Progenitor cell of endocrine pancreas (in vitro differentiated cells): ENCODE data around the gene EEFSEC. TPM values are rescaled to one million over a fixed set of nuclear protein-coding genes. Genes with fewer than 3 reads are reported as not detected.

Experiments
- DNase-seq: peaks from one replicate; pipeline ENCODE4 v3.0.0; 2021; ENCODE audit warnings: low spot score; ENCODE audit not compliant: unreplicated experiment
- H3K27ac Mint-ChIP-seq: 2 replicates; pipeline ENCODE4 v1.8.0; 2021; ENCODE audit warnings: mild to moderate bottlenecking, moderate library complexity, mixed read lengths
- H3K27me3 Mint-ChIP-seq: 2 replicates; pipeline ENCODE4 v1.8.0; 2021; ENCODE audit warnings: mixed read lengths
- H3K36me3 Mint-ChIP-seq: 2 replicates; pipeline ENCODE4 v1.8.0; 2022; ENCODE audit warnings: mixed read lengths; ENCODE audit not compliant: insufficient read depth
- H3K4me1 Mint-ChIP-seq: 2 replicates; pipeline ENCODE4 v1.8.0; 2021; ENCODE audit warnings: low read depth, mixed read lengths
- H3K4me3 Mint-ChIP-seq: 2 replicates; pipeline ENCODE4 v1.8.0; 2021; ENCODE audit warnings: low read depth, mild to moderate bottlenecking, moderate library complexity, mixed read lengths
- H3K9me3 Mint-ChIP-seq: 2 replicates; pipeline ENCODE4 v1.8.0; 2021; ENCODE audit warnings: low read depth, mixed read lengths
- total RNA-seq: library from RNA; stranded (reverse); gene quantifications from 2 replicates; pipeline ENCODE4 v1.2.1, GENCODE V29; 2021
- TF ChIP-seq, protein P1 (sequence below): fragments of 200-600 bp; sonication (generic); IDR thresholded peaks from one replicate; pipeline ENCODE4 v1.5.0; 2021; ENCODE audit warnings: antibody characterized with exemption, mild to moderate bottlenecking; ENCODE audit not compliant: unreplicated experiment

EEFSEC gene
- total RNA-seq, 1 donor from 2014 or later = 11.8 TPM

DNA sequence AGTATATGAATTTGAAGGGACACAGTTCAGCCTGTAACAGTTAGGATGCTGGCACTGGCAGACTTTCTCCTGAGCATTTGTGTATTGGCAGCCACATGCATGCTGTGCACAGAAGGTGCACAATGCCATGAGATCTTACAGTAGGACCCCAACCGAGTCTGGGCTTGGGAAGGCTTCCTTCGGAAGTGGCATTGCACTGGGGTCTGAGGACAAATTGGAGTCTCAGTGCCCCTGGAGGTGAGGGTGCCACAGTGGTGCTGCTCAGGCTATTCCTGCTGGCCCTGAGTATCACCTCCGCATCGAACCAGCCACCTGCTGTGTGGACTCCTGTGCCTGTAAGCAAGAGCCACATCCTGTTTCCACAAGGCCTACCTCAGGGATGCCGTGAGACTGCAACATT is 213.9 kb downstream of the EEFSEC start:
- TF ChIP-seq, protein P1, sequence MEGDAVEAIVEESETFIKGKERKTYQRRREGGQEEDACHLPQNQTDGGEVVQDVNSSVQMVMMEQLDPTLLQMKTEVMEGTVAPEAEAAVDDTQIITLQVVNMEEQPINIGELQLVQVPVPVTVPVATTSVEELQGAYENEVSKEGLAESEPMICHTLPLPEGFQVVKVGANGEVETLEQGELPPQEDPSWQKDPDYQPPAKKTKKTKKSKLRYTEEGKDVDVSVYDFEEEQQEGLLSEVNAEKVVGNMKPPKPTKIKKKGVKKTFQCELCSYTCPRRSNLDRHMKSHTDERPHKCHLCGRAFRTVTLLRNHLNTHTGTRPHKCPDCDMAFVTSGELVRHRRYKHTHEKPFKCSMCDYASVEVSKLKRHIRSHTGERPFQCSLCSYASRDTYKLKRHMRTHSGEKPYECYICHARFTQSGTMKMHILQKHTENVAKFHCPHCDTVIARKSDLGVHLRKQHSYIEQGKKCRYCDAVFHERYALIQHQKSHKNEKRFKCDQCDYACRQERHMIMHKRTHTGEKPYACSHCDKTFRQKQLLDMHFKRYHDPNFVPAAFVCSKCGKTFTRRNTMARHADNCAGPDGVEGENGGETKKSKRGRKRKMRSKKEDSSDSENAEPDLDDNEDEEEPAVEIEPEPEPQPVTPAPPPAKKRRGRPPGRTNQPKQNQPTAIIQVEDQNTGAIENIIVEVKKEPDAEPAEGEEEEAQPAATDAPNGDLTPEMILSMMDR = no peak
- Mint-ChIP-seq H3K4me1 (peaks cover 4% of the 10 kb centered on the region), H3K36me3 (no peaks in the 10 kb centered on the region), H3K27ac (no peak overlapping the region), H3K27me3 (peaks cover 6% of the 10 kb centered on the region), H3K9me3 (no peaks in the 10 kb centered on the region), H3K4me3 (no peak overlapping the region)
- no peak for DNase-seq

DNA sequence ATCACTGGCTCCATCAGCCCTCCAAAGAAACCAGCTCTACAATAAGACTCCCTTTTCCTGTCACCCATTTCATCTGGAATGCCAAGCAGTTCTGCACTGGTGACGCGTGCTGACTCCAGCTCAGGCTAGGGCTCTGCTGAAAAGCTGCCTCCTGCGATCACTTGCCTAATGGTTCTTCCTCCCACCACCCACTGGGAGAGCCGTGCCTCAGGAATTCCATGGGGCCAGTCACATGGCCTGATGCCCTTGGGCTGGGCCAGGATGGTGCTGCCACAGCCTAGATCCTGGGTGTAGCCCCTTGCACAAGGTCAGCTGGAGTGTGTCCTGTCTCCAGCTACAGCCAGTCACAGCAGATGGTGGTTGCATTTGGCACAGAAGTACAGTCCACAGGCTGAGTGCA is 214.5 kb downstream of the EEFSEC start:
- H3K4me1 Mint-ChIP-seq = peaks cover 7% of the 10 kb centered on the region

GRCh38 chr3:128368626-128369025 is 215.3 kb downstream of the EEFSEC start:
- TF ChIP-seq, protein P1 = no peak
- no peak for DNase-seq
- Mint-ChIP-seq H3K36me3 (peaks cover 3% of the 10 kb centered on the region), H3K4me3 (no peak overlapping the region), H3K27ac (no peak overlapping the region), H3K27me3 (peaks cover 10% of the 10 kb centered on the region), H3K4me1 (peaks cover 9% of the 10 kb centered on the region), H3K9me3 (no peaks in the 10 kb centered on the region)

More for the DNA sequence above, 214.5 kb downstream of the EEFSEC start:
- no peaks in the 10 kb centered on the region for H3K9me3 Mint-ChIP-seq
- no peak overlapping the region for H3K27ac Mint-ChIP-seq
- H3K27me3 Mint-ChIP-seq = peaks cover 7% of the 10 kb centered on the region
- peaks cover 1% of the 10 kb centered on the region for H3K36me3 Mint-ChIP-seq
- DNase-seq = no peak
- TF ChIP-seq, protein P1 = no peak
- H3K4me3 Mint-ChIP-seq = no peak overlapping the region

- TF ChIP-seq, protein P1 = no peak
- Mint-ChIP-seq H3K27me3 (peaks cover 10% of the 10 kb centered on the region), H3K4me1 (peaks cover 6% of the 10 kb centered on the region), H3K36me3 (peaks cover 3% of the 10 kb centered on the region), H3K4me3 (no peak overlapping the region), H3K9me3 (no peaks in the 10 kb centered on the region), H3K27ac (no peak overlapping the region)
- DNase-seq = no peak
Measured at GRCh38 chr3:128369121-128369703, 215.9 kb downstream of the EEFSEC start.

DNA sequence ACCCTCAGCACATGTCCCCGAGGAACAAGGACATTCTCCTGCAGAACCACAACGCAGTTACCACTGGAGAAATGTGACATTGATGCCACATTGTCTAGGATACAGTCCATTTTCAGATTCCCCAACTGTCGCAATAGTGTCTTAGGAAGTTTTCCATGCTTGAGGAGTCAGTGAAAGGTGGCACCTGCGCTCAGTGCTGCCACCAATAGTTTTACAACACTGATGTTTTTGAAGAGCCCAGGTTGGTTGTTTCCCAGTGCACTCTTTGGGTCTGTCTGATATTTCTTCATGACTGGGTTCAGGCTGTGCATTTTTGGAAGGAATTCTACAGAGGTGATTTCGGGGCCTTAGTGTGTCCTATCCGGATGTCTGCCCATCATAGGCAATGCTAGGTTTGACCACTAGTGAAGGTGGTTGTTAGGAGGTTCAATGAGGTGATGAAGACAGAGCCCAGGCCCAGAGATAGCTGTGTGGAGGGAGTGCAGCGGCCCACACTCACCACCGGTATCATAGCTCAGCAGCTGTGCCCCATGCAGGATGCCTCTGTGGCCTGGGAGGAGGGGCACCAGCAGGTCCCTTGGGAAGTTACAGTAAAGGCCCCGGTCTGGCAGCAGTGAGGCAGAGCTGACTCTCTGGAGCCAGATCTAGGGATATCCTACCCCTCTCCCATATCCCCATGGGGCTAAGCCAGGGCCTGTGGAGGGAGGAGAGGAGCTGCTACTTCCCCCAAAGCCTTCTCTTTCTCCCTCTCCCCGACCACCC is 216.8 kb downstream of the EEFSEC start:
- no peak for DNase-seq
- TF ChIP-seq, protein P1 = no peak

More for the DNA sequence above, 216.8 kb downstream of the EEFSEC start:
- Mint-ChIP-seq H3K4me3 (no peak overlapping the region), H3K27me3 (peaks cover 10% of the 10 kb centered on the region), H3K27ac (no peak overlapping the region), H3K36me3 (peaks cover 3% of the 10 kb centered on the region), H3K9me3 (no peaks in the 10 kb centered on the region), H3K4me1 (peaks cover 5% of the 10 kb centered on the region)
